HPDE6-E6E7 (cell line): ENCODE results near the gene TYROBP.
"Not testable (repeated sequence)": the region's sequence is repeated elsewhere in the genome, so short reads cannot be mapped to it uniquely, and the experiment has no call there.

ENCODE experiments used
- DNase-seq: peaks from one replicate; pipeline ENCODE4 v3.0.0; 2011; ENCODE audit warnings: missing footprints; ENCODE audit errors: extremely low spot score

TYROBP gene

DNA sequence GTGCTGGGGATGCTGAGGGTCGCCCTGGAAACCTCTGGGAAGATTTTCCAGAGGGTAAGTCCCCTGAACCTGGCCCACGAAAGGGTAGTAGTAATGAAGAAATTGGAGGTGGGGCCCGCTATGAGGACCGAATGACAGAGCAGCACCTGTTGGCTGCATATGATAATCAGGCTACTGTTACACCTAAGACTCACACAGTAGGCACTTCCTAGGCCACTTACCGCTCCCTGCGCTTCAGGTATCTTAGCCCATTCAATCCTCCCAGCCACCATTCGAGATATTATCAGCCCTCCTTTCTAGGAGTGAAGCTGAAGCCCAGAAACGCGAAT is 23.7 kb upstream of the TYROBP start:
- DNase-seq, result no peak

DNA sequence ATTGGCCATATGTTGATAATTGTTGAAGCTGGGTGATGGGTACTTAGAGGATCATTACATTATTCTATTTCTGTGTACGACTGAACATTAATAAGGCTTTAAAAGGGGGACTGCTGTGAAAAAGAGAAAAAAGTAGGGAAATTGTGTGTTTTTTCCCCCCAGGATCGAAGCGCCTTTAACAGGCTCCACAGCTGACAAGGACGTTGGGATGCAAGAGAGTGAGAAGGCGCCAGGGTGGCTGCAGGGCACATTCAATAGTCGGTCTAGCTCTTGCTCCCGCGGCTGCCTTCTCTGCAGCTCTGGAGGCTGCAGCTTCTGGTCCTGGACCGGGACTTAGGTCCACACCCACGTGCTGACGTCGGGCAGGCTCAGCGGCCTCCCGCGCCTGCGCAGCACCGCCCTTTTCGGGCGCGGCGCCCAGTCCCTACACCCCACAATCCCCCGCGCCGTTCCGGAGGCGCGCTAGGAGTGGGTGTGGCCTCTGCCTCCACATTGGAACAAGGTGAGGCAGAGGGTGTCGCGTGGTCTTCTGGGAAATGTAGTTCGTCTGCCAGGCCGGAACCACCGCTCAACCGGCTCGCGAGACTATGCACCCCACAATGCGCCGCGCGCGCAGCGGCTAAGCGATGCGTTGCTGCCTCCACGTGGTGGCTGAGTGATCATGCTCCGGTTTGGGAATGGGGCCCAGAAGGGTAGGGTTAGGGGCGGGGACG is 23.2 kb upstream of the TYROBP start:
- DNase-seq, result peak; percentile 99

DNA sequence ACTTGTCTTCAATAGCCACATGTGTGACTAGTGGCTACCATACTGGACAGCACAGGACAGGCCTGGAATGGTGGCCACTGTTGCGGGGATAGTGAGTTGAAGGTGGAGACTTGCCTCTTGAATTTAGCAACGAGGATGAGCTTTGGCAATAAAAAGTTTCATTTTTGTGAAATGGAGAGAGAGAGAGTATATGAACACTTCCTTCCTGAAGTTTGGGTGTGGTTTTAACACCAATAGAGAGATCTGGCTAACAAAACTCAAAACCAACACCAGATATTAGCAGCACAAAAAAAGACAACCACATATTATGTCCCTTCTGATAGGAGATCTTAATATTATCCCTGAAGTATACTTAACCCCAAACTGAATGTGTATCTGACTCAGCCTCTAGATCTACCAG is 21.8 kb upstream of the TYROBP start:
- DNase-seq, result no peak

DNA sequence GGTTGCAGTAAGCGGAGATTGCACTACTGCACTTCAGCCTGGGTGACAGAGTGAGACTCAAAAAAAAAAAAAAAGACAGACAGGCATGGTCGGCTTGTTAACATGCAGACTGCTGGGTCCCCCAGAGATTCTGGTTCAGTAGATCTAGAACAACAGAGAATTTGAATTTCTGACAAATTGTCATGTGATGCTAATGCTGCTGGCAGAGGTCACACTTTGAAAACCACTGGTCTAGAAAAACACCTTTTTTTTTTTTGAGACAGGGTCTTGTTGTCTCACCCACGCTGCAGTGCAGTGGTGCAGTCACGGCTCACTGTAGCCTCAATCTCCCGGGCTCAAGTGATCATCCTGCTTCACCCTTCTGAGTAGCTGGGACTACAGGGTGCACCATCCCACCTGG is 20.4 kb upstream of the TYROBP start:
- DNase-seq, result no peak

GRCh38 chr19:35925501-35925900 is 17.4 kb upstream of the TYROBP start:
- no peak for DNase-seq

DNA sequence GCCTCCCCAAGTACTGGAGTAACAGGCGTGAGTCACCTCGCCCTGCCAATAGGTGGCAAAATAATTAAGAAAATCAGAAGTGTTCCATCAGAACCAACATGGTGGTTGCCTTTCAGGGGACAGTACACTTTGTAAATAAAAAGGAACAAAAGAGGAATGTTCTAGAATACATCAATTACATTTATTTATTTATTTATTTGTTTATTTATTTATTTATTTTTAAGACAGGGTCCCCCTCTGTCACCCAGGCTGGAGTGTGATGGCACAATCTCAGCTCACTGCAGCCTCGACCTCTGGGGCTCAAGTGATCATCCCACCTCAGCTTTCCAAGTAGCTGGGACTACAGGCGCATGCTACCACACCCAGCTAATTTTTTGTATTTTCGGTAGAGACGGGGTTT is 12.9 kb upstream of the TYROBP start:
- DNase-seq, result no peak

GRCh38 chr19:35919306-35919705 is 11.2 kb upstream of the TYROBP start:
- DNase-seq, result no peak

DNA sequence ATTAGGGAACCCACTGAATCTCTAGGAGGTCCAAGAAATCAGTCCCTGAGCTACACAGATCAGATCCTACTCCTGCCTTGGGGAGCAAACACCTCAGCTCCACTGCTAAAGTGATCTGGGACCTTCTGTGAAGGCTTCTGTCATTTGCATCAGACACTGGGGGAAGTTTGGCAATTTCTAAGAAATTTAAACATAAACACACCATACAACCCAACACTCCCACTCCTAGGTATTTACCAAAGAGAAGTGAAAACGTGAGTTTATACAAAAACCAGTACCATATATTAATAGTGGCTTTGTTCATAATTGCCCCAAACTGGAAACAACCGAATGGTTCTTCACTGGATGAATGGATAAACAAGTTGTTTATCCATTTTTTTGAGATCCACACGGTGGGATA is 7.3 kb upstream of the TYROBP start:
- no peak for DNase-seq

- no peak for DNase-seq
These were observed 5.5 kb upstream of the TYROBP start for GRCh38 chr19:35913589-35913988.

GRCh38 chr19:35911790-35912189 is 3.7 kb upstream of the TYROBP start:
- no peak for DNase-seq

DNA sequence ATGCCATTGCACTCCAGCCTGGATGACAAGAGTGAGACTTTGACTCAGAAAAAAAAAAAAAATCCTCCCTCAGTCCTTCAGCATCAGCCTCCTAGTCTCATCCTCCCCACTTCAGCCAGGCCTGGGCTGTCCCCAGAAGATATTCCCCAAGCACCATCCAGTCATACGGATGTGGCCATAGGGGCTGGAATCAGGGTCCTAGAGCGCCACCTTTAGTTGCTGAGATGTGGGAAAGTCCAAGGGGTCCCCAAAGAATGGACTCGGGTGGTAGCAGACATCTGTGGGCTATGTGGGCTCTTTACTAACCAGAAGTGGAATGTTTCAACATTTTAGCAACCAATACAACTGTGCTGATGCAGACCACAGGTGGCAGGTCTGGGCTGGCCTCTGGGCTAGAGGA is 3.1 kb upstream of the TYROBP start:
- DNase-seq, result no peak

DNA sequence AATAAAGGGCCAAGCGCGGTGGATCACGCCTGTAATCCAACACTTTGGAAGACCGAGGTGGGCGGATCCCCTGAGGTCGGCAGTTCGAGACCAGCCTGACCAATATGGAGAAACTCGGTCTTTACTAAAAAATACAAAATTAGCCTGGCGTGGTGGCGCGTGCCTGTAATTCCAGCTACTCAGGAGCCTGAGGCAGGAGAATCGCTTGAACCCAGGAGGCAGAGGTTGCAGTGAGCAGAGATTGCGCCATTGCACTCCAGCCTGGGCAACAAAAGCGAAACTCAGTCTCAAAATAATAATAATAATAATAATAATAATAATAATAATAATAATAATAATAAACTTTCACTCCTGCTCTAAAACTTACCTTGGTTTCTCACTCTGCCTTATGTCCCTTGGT is 2.3 kb upstream of the TYROBP start:
- not testable (repeated sequence) for DNase-seq

- no peak for DNase-seq
These were observed 1.6 kb upstream of the TYROBP start for GRCh38 chr19:35909684-35910035.

GRCh38 chr19:35908973-35909683 is 1.0 kb upstream of the TYROBP start:
- no peak for DNase-seq

- DNase-seq, result no peak
These were observed 734 bp downstream of the TYROBP start for GRCh38 chr19:35907377-35907745.

GRCh38 chr19:35905178-35905727 is 2.8 kb downstream of the TYROBP start:
- DNase-seq, result no peak

DNA sequence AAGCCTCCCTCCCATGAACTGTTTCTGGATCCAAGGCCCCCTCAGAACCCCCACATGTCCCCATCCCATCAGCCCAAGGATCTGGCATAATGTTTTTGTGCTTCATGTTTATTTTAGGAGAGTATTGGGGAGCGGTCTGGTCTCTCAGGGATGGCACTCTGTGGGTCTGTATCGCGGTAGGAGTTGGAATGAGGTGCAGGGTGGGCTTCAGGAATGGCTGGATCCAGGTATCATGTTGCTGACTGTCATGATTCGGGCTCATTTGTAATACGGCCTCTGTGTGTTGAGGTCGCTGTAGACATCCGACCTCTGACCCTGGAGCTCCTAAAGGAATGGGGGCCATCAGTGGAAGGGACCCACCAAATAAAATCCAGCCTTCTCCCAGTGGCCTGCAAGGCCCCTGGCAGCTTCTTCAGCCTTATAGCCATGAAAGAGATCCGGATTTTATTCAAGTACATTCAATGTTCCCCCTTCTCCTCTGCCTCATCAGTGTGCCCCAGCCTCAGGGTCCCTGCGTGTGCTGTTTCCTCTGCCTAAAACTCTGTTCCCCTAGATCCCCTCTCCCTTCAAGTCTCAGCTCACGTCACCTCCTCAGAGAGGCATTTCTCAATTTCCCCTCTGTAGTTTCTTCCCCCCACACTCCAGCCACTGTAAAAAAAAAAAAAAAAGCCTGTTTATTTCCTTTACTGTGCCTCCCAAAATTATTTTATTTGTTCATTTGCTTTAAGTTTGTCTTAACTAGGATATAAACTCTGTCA is 3.6 kb downstream of the TYROBP start:
- no peak for DNase-seq

GRCh38 chr19:35903550-35904179 is 4.4 kb downstream of the TYROBP start:
- DNase-seq, result peak; percentile 43

GRCh38 chr19:35902870-35903475 is 5.1 kb downstream of the TYROBP start:
- DNase-seq, result no peak

DNA sequence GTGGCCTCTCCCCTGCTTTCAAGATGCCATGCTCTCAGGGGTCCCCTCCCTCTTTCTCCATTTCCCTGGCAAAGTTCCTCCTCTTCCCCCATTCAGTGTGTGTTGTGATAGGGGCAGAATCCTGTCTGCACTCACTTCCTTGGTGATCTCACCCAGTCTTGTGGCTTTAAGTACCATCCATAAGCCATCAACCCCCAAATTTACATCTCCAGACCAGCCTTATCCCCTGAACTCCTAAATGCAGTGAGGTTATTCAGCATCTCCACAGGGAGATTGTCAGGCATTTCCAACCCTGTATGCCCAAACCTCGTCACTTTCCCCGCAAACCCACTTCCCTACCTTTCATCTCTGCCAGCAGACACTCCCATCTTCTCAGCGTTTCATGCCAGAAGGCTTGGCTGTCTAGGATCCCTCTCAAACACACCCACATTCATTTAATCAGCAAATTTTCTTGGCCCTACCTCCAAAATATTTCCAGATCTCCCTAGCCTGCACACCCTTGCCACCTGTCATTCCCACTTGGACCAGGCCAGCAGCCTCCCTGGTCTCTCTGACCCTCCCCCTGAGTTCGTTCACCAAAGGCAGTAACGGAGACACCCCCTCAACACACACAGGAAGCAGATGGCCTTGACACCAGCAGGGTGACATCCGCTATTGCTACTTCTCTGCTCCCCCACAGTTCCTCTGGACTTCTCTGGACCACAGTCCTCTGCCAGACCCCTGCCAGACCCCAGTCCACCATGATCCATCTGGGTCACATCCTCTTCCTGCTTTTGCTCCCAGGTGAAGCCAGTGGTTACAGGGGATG is 6.0 kb downstream of the TYROBP start, which contains the start of gene HCST:
HCST (plus strand) TSS at position 676 of the 808 bp plus-strand sequence; CDS start at position 741, 65 bp downstream.
- DNase-seq, result no peak
